Stimulated activated CD8-positive, alpha-beta memory T cell treated with anti-CD3 and anti-CD28 coated beads, Interleukin-7, amount 100 ng/mL, for 24 hours (primary cell): Measurements from ENCODE around the gene RNMT.
"Not testable (repeated sequence)": the region's sequence is repeated elsewhere in the genome, so short reads cannot be mapped to it uniquely, and the experiment has no call there.

Source experiments
- DNase-seq: peaks from one replicate; pipeline ENCODE4 v3.0.0-alpha.2; 2020; ENCODE audit warnings: low read depth

Gene RNMT

DNA sequence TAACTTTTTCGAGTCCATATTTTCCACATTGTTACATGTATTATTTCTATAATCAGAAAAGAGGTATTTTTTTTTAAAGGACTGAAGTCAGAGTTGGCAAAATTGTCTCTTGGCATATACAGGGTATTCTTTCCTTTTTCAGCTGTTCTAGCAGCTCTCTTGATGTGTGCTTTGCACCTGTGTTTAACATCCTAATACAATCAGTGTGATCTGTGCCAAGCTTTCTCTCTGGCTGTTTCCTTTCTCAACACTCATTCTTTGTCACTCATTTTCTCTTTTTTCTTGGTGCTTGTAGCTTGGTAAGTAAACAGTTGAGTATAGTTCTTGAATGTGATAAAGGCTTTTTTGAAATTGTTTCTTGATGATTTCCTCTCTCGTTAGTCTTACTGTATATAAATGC is 9.2 kb downstream of the RNMT start:
- DNase-seq = no peak

DNA sequence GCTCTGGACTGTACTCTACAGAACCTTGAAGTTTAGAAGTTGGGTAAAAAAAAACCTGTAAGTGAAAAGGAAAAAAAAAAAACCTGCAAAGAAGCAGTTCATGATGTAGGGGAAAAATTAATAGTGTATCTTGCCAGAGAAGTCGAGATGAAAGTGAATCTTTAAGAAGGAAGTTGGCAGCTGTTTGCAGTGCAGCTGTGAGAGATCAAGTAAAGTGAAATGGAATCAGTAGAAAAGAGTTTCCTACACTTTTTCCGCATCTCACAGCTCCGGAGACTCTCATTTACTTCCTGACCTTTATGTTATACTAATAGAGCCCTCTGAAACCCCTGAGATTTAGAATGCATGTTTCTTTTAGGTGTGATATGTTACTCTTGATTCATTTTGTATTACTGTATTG is 19.2 kb downstream of the RNMT start:
- DNase-seq = no peak

DNA sequence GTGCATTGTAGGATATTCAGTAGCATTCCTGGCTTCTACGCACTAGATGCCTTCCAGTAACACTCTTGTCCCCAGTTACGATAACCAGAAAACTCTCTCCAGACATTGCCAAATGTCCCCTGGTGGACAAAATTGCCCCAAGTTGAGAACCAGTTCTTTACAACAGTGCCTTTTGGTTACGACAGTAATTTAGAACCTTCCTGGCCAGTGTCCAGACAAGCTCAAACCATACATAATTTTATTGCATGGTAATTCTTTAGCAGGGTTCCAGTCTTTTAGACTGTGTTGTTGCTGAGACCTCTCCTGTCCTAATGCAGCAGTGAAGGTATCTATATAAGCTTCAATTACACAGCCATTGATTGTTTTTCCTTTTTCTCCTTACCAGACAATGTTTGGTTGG is 20.2 kb downstream of the RNMT start:
- no peak for DNase-seq

DNA sequence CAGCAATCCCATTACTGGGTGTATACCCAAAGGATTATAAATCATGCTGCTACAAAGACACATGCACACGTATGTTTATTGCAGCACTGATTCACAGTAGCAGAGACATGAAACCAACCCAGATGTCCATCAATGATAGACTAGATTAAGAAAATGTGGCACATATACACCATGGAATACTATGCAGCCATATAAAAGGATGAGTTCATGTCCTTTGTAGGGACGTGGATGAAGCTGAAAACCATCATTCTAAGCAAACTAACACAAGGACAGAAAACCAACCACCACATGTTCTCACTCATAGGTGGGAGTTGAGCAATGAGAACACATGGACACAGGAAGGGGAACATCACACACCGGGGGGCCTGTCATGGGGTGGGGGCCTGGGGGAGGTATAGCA is 25.1 kb downstream of the RNMT start:
- not testable (repeated sequence) for DNase-seq

DNA sequence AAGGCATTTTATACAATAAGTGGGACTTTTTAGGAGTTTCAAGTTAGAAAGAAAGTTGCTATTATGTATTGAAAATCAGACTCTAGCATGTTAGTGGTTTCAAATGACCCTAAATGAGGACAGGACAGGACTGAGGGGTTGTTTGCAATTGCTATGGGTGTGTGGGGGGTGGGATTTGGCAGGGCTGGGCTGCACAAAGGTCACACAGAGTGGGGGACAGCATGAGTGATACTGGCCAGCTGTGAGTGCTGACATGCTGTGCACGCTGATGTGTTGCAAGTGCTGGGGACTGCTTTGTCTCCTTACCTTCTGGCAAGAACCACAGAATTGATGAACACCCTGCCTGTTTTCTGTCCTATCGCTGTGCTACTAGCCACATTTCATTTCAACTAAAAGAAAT is 29.8 kb downstream of the RNMT start:
- no peak for DNase-seq

DNA sequence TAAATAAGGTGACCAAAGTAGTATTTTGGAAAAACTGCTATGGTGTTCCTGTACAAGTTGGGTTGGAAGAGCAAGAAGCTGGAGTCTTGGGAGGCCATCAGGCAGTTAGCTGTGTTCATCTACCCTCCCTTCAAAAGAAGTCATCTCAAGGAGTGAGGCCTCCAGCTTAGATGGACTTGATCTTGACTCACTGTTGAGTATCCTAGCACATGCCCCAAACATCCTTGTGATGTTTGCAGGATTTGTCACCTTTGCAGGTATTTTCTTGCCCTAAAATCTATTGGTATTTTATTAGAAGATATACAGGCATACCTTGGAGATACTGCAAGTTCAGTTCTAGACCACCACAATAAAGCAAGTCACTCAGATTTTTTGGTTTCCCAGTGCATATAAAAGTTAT is 30.2 kb downstream of the RNMT start:
- DNase-seq = no peak

DNA sequence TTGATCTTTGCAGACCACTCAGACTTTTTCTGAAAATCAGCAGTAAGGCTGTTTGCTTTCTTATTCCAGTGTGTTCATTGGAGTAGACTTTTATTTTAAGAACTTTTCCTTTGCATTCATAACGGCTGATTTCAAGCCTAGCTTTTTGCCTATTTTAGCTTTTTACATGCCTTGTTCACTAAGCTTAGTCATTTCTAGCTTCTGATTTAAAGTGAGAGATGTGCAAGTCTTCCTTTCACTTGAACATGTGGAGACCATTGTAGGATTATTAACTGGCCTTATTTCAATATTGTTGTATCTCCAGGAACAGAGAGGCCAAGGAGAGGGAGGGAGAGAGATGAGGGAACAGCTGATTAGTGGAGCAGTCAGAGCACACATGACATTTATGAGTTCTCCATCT is 32.1 kb downstream of the RNMT start:
- no peak for DNase-seq

DNA sequence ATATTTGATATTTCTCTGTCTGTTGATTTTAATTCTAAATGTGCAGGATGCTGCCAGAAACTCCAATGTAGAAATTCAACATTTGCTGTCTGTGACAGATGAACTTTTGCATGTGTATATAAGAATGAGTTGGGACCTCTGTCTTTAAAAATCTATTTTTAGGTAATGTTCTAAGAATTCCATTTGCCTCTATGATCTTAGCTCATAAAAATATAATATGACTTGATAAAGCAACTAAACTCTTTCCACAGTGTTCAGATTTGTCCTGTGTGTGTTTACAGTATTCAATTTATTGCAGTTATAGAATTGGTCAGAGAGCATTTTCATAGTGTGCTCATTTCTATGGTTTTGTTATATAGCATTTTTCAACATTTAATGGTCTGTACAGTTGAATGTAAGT is 33.6 kb downstream of the RNMT start:
- no peak for DNase-seq

DNA sequence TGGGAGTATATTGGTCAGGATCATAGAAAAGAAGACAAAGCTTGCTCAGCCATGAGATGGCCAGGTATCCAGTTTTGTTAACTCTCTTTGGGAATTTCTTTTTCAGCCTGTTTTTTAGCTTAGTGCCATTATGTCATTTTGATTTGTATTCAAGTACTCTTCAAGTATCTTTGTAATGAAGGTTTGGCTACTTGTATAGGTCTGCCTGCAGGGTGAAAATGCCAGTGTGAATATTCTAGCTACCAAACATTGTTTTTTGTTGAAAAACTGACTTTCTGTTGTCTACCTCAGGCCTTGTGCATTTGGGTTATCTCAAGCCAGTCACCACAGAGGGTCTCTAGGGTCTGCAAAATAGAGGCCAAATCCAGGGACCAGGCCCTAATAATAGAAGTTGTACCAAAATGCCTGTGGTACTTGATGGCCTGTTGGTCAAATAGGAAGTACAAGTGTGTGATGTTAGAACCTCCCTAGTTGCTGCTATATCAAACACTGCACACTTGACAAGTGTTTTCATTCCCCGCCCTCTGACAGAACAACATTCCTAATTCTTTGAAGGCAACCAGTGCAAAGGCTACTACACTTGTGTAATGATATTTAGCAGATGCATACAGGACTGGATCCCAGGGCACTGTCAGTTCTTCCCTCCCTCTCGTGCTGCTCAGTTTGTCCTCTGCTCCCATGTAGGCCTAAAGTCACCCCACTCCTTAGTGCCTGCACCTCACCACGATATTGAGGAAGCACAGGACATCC is 36.4 kb downstream of the RNMT start:
- no peak for DNase-seq

DNA sequence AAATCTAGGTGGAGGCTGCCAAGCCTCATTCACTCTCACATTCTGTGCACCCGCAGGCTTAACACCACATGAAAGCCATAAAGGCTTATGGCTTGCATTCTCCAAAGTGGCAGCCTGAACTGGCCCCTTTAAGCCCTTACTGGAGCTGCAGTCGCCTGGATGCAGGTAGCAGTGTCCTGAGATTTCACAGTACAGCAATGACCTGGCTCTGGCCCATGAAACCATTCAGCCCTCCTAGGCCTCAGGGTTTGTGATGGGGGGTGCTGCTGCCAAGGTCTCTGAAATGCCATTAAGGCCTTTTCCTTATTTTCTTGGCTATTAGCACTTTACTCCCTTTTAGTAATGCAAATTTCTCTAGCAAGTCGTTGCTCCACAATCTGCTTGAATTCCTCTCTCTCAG is 48.6 kb downstream of the RNMT start:
- no peak for DNase-seq

DNA sequence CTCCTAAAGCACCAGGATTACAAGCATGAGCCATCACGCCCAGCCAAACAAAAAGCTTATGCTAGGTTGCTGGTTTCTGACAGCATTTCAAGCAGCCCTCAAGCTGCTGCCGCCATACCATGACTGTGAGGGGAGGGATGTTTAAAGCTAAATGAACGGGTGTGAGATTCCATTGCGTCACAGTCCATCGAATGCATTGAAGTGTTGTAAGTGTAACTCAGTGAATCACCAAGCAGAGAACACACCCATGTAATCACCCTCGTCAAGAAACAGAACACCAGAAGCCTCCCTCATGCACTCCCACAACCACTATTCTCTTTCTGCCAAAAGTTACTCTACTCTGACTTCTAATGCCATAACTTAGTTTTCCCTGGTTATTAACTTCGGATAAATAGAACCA is 64.7 kb downstream of the RNMT start:
- no peak for DNase-seq

DNA sequence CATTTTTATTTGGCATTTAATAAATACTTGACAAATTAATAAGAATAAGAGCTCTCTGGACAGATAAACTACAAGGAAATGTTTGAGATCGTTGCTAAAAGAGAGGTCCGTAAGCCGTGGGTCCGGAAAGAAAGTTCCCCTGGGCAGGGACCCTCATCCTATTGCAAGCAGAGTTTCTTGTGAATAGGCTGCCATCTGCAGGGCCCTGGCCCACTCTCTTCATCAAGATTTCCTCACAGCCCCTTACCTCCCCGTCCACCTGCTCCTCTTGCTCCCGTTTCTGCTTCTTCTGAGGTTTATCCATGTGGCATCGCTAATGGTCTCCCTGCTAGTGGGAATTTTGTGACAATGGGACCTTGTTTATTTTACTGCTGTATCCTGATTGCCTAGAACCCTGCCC is 67.3 kb downstream of the RNMT start:
- DNase-seq = no peak

DNA sequence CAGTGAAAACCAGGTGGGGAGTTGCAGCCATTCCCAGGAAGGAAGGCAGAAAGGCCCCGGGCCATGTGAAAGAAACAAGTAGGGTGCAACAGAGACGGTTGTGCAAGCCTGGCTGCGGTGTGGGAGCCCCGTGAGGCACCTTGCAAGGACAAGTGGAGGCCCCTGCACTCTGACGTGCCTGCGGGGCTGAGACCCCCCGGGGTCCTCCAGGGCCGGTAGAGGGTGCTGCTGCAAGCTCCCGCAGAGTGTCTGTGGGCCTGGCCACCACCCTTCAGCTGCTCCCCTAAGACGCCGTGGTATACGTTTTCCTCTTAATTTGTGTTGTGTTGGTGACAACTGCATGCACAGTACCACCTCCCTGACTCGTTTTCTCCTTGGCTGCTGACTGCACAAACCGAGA is 70.0 kb downstream of the RNMT start:
- DNase-seq = no peak

DNA sequence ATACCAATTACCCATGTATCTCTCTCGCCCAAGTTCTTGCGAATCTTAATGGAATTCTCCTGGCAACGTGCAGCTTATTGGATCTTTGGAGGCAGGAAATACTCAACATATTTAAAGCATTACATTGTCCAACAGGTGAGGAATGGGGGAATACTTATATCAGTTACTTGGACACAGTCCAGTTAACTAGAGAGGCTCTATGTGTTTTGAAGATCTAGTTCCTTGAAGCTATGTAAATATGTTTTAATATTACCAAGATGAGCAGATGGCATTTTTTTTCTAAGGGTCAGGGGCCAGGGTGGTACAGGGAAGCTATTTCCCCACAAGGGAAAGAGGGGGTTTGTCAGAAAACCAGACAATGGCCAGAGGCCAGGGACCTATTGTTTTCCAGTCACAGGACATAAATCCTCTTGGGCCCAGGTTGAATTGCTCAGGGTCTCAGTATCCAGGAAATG is 70.7 kb downstream of the RNMT start:
- no peak for DNase-seq

DNA sequence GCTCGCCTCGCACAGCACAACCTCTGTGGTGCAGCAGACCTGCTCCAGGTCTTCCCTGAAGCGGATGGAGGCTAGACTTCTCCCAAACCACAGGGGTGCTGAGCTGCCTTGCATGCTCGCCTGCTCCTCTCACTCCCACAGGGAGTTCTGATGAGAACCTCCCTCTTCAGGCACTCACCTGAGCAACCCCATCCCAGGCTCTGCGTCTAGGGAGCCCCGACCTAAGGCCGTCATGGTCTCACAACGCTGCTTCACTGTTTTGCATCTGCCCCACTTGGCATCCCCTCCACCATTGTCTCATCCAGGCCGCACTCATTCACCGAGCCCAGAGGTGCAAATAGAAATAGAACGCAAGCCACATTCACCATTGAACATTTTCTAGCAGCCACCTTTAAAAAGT is 72.9 kb downstream of the RNMT start:
- DNase-seq = no peak

DNA sequence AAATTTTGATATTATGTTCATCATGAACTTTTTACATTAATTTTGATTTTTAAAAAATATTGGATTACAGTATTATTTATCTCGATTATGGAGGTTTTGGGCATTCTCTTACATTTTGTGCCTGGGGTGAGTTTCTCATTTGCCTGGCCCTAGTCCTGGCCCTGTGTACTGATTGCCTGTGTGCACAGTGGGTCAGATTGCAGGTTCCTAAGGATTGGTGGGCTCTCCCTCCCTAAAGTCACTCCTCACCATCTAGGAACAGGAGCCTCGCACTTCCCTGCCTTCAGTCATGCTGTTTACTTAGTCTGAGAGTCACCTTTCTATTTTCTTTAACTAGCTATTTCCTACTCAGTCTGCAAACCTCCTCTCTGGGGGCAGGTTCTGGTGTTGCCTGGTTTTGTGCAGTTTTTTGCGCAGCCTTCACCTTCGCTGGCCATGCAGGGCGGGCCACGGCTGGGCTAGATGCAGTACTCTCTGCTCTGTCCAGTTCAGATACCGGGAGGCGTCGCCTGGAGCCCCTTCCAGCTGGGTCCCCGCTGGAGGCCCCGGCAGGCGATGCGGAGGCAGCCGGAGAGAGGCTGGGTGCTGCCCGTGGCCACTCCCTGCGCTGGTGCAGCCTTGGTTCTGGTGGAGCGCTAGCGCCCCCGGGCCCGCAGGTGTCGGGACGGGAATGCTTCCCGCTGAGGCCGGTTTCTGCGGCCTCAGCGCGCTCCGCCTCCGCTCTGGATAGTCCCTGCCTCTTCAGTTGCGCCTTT is 74.2 kb downstream of the RNMT start:
- peak; percentile 12 for DNase-seq

DNA sequence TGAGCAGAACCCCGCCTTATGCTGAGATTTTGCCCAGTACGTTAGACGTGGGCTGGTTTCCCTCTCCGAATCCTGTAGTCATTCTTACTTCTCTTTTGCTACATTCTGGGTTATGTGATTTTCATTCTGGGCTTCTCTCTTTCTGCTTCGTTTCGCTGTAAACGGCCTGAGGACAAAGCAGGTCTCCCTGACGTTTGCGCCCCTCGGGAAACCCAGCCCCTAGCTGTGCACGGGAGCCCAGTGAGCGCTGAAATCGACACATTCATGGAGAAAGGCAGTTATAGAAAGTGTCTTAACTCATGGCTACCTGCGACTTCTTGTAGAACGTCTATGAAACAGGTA is 74.8 kb downstream of the RNMT start:
- DNase-seq = no peak

DNA sequence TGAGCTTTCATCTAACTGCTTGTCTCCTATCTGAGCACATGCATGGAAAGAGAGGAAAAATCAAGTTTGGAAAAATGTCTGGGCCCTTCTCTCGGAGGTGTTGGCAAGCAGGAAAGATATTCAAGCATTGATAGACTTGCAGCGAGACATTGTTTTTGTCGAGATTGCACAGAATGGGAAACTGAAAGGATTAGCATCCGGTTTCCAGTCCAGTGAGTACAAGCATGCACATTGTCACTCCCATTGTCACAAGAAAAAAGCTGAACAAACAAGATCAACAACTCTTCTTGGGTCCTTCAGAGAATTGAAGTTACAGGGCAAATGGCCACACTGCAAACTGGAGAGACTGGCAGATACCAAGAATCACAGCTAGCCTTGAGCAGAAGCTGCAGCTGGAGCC is 77.8 kb downstream of the RNMT start:
- no peak for DNase-seq

DNA sequence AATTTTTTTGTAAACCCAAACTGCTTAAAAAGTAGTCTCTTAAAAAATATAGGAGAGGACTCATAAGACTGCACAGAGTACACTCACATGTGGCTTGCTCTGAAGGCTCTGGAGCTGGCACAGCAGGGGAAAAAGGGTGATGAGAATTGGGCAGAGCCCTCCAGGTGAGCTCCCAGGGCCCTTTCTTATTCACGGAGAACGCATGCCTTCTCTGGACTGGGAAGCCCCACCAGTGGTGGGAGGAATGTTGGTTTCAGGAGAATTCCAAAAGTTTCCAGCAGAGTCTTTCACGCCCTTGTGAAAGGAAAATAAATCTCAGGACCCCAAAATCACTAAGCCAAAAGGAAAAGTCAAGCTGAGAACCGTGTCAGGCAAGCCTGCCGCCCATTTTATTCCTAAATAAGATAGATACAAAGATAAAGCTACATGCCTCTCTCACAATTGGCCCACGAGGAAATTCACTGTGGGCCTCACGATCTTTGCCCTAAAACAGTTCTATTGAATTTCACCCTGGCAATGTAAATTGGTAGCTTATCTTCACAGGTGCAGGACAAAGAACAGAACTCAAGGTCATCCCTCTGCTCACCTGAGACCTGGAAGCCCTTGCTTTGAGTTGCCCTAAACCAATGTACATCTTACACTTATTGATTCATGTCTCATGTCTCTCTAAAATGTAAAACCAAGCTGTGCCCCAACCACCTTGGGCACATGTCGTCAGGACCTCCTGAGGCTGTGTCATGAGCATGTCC is 82.0 kb downstream of the RNMT start:
- DNase-seq = no peak

DNA sequence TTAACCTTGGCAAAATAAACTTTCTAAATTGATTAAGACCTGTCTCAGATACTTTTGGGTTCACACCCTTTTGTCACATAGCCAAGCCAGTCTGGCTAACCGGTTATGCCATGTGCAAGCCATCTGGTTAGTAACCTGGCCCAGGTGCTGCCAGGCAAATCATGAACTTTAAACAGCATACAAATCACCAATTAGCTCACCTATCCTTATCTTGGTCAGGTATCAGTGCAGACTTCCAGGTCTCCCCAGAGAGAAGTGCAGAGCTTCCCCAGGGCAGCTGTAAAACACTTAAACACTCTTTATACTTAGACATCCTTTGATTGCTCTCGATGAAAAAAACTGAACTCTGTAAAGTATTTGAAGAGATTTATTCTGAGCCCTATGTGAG is 82.6 kb downstream of the RNMT start:
- DNase-seq = no peak

DNA sequence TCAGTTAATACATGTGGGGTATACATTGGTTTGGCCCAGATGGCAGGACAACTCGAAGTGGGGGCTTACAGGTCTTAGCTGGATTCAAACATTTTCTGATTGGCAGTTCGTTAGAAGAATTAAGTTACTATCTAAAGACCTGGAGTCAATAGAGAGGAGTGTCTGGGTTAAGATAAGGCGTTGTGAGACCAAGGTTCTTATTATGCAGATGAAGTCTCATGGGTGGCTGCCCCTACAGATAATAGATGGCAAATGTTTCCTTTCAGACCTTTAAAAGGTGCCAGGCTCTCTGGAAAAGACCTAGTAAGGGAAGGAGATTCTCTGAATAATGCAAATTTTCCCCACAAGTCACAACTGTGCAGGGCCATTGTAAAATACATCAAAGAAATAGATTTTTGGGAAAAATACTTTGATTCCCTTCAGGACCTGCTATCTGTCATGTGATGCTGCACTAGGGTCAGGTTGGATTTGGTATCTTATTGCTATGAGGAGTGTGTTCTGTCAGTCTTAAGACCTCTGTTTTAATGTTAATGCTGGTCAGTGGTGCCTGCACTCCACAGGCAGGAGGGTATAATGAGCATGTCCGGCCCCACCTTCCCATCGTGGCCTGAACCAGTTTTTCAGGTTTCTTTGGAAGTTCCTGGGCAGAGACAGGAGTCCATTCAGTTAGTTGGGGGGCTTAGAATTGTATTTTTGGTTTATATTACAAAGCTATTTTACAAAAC is 83.2 kb downstream of the RNMT start:
- DNase-seq = no peak

DNA sequence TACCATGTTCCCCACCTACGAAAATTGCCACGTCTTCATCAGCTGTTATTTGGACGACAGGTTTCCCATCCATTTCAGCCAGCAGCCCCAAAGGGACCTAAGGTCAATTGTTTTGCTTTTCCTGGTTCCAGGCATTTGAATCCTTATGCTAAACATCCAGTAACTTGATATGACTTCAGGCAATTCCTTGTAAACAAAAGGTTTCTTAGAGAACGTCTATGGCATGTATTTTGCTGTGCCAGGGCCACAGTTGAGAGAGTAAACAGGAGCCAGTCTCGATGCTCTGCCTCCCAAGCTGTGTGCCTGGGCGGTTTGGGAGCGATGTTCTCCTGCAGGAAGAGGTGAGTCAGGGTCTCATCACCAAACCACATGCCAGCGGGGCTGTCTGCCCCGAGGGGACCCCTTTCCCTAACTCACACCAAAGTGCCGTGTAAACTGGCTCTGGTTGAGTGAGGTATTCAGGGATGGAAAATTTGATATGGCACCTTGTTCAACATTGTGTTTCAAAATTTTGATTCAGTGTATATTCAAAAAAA is 84.5 kb downstream of the RNMT start:
- no peak for DNase-seq
